ENCODE measurements around the gene NEDD4L.

The NEDD4L gene

DNA sequence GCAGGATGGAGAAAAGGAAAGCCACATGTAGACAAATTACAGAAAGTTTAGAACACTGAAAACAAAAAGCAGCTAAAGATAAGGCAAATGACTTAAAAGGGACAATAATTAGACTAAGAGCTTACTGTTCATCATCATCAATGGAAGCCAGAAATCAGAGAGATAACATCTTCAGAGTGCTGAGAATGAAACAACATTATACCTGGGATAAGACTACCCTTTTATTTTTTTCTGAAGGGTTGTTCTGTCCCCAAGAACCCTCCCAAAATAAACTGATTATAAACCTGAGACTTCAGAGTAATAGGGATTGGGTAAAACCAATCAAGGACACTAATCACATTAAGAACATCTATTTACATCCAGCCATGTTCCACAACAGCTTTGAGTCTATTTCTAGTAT lies 6.9 kb upstream of the NEDD4L start:
- Mint-ChIP-seq H3K4me1 (peaks cover 22% of the 10 kb centered on the region), H3K27me3 (ENCODE audit: low read depth, poor library complexity) (peaks cover 17% of the 10 kb centered on the region), H3K9me3 (no peaks in the 10 kb centered on the region), H3K4me3 (no peak overlapping the region), H3K27ac (no peak overlapping the region), H3K36me3 (ENCODE audit: low read depth) (no peaks in the 10 kb centered on the region)
- DNase-seq, result no peak
- TF ChIP-seq, protein P1, sequence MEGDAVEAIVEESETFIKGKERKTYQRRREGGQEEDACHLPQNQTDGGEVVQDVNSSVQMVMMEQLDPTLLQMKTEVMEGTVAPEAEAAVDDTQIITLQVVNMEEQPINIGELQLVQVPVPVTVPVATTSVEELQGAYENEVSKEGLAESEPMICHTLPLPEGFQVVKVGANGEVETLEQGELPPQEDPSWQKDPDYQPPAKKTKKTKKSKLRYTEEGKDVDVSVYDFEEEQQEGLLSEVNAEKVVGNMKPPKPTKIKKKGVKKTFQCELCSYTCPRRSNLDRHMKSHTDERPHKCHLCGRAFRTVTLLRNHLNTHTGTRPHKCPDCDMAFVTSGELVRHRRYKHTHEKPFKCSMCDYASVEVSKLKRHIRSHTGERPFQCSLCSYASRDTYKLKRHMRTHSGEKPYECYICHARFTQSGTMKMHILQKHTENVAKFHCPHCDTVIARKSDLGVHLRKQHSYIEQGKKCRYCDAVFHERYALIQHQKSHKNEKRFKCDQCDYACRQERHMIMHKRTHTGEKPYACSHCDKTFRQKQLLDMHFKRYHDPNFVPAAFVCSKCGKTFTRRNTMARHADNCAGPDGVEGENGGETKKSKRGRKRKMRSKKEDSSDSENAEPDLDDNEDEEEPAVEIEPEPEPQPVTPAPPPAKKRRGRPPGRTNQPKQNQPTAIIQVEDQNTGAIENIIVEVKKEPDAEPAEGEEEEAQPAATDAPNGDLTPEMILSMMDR (IDR thresholded peaks at IDR 0.05), result no peak

- Mint-ChIP-seq H3K27ac (no peak overlapping the region), H3K4me3 (no peak overlapping the region)
Measured at GRCh38 chr18:58038063-58038462, 6.0 kb upstream of the NEDD4L start.

DNA sequence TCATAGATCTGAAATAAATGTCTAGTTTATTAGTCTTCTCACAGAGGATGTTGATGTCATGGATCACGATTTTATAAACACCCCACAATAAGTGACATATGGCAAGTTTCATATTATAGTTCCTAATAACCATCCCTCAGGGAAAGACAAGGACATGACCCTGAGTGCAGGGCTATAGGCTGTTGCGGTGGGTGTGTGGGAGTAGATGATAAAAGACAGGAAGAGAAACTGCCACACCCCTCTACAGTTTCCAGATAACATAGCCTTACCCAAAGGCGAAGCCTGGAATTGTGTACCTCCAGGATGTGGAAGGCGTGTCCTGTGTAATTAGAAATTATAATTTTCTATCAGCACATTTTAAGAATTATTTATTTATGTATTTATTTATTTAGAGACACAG lies 2.4 kb upstream of the NEDD4L start:
- peaks cover 22% of the 10 kb centered on the region for H3K27me3 Mint-ChIP-seq (ENCODE audit: low read depth, poor library complexity)
- DNase-seq, result no peak
- peaks cover 32% of the 10 kb centered on the region for H3K4me1 Mint-ChIP-seq
- no peaks in the 10 kb centered on the region for H3K36me3 Mint-ChIP-seq (ENCODE audit: low read depth)
- TF ChIP-seq, protein P1 (IDR thresholded peaks at IDR 0.05), result no peak
- H3K9me3 Mint-ChIP-seq, result no peaks in the 10 kb centered on the region
- no peak overlapping the region for H3K27ac Mint-ChIP-seq
- H3K4me3 Mint-ChIP-seq, result no peak overlapping the region

More at GRCh38 chr18:58038063-58038462, 6.0 kb upstream of the NEDD4L start:
- H3K36me3 Mint-ChIP-seq (ENCODE audit: low read depth), result no peaks in the 10 kb centered on the region
- TF ChIP-seq, protein P1 (IDR thresholded peaks at IDR 0.05), result no peak
- no peak for DNase-seq
- H3K27me3 Mint-ChIP-seq (ENCODE audit: low read depth, poor library complexity), result peaks cover 23% of the 10 kb centered on the region
- peaks cover 18% of the 10 kb centered on the region for H3K4me1 Mint-ChIP-seq
- no peaks in the 10 kb centered on the region for H3K9me3 Mint-ChIP-seq

- DNase-seq, result no peak
- Mint-ChIP-seq H3K27ac (peak overlapping the region; percentile 85), H3K27me3 (ENCODE audit: low read depth, poor library complexity) (peaks cover 17% of the 10 kb centered on the region), H3K36me3 (ENCODE audit: low read depth) (no peaks in the 10 kb centered on the region), H3K4me1 (peaks cover 43% of the 10 kb centered on the region), H3K9me3 (no peaks in the 10 kb centered on the region), H3K4me3 (peak overlapping the region; percentile 85)
- TF ChIP-seq, protein P1 (IDR thresholded peaks at IDR 0.05), result no peak
Measured at GRCh38 chr18:58042826-58043490, 1.1 kb upstream of the NEDD4L start.

GRCh38 chr18:58044370-58045241 lies 580 bp downstream of the NEDD4L start:
- Mint-ChIP-seq H3K27me3 (ENCODE audit: low read depth, poor library complexity) (peaks cover 22% of the 10 kb centered on the region), H3K36me3 (ENCODE audit: low read depth) (no peaks in the 10 kb centered on the region), H3K4me3 (peak overlapping the region; percentile 98), H3K4me1 (peaks cover 48% of the 10 kb centered on the region), H3K27ac (peak overlapping the region; percentile 94), H3K9me3 (no peaks in the 10 kb centered on the region)
- TF ChIP-seq, protein P1 (IDR thresholded peaks at IDR 0.05), result no peak
- peak; percentile 65 for DNase-seq

All from nephron progenitor cell (in vitro differentiated cells).